Panc1 (cell line): Measurements from ENCODE around the gene HIPK2. TPM values are rescaled to one million over a fixed set of nuclear protein-coding genes. Genes with fewer than 3 reads are reported as not detected.

Experiments used
- ATAC-seq: fragments of 200-7000 bp; cut with Tn5 transposase; 2 replicates; pipeline ENCODE4 v1.9.1; 2020; ENCODE audit warnings: mild to moderate bottlenecking, moderate library complexity
- BruUV-seq: library from RNA; stranded (reverse); fragments of 400-500 nt; replicated peaks from 2 replicates; lab custom pipeline; 2021; lab: Mats Ljungman, UMichigan
- CTCF ChIA-PET: fragments of 300-600 bp; sonication (Branson Sonifier 250); formaldehyde crosslinking; loops from one replicate; lab custom pipeline; 2022; ENCODE audit warnings: antibody characterized with exemption; lab: Charles Lee
- POLR2A ChIA-PET: fragments of 300-600 bp; sonication (Branson Sonifier 250); formaldehyde crosslinking; loops from one replicate; lab custom pipeline; 2022; ENCODE audit warnings: antibody characterized with exemption; lab: Charles Lee
- DNase-seq: peaks from one replicate; pipeline ENCODE4 v3.0.0-alpha.2; 2010; ENCODE audit warnings: low read depth, low spot score
- H3K27ac ChIP-seq: 2 replicates; pipeline ENCODE4 v1.5.1; 2011; ENCODE audit warnings: mild to moderate bottlenecking, low read length, inconsistent platforms
- H3K27me3 ChIP-seq: fragments of 200-500 bp; sonication (Bioruptor generic); 2 replicates; pipeline ENCODE4 v1.6.0; 2014; ENCODE audit warnings: low read length, inconsistent platforms; ENCODE audit not compliant: control insufficient read depth, insufficient read depth
- H3K36me3 ChIP-seq: fragments of 200-500 bp; sonication (Bioruptor generic); 2 replicates; pipeline ENCODE4 v1.5.1; 2014; ENCODE audit warnings: inconsistent platforms, mild to moderate bottlenecking, low read length, moderate library complexity; ENCODE audit not compliant: control insufficient read depth, insufficient read depth
- H3K4me1 ChIP-seq: 2 replicates; pipeline ENCODE4 v1.5.1; 2011; ENCODE audit warnings: inconsistent platforms, mild to moderate bottlenecking, low read length, moderate library complexity; ENCODE audit not compliant: control insufficient read depth, insufficient read depth
- H3K4me3 ChIP-seq, 2 experiments: 2 replicates each; pipeline ENCODE4 v1.5.1; 2011 to 2012; ENCODE audit warnings: low read depth in 2 of 2, low read length in 2 of 2, mild to moderate bottlenecking in 2 of 2, inconsistent platforms in 1 of 2, moderate library complexity in 1 of 2
- H3K9me3 ChIP-seq: fragments of 200-500 bp; sonication (Bioruptor generic); 2 replicates; pipeline ENCODE4 v1.5.1; 2014; ENCODE audit warnings: low read depth, mild to moderate bottlenecking, inconsistent platforms, low read length, moderate library complexity; ENCODE audit not compliant: control insufficient read depth, insufficient read depth
- CTCF ChIP-seq: fragments of 450-650 bp; IDR thresholded peaks from 2 replicates; pipeline ENCODE4 v1.5.1; 2017; ENCODE audit warnings: mild to moderate bottlenecking
- POLR2AphosphoS5 ChIP-seq: IDR thresholded peaks from 2 replicates; pipeline ENCODE4 v1.6.1; 2012; ENCODE audit warnings: mild to moderate bottlenecking, low read depth, low read length, moderate library complexity
- SIN3A ChIP-seq: IDR thresholded peaks from 2 replicates; pipeline ENCODE4 v1.6.1; 2012; ENCODE audit warnings: low read depth, mild to moderate bottlenecking, low read length, moderate library complexity, borderline replicate concordance; ENCODE audit not compliant: insufficient read depth
- TCF7L2 ChIP-seq: IDR thresholded peaks from 2 replicates; pipeline ENCODE4 v1.6.1; 2011; ENCODE audit warnings: mild to moderate bottlenecking, low read depth, low read length, inconsistent platforms
- in situ Hi-C: cut with HindIII; loops from 2 replicates; pipeline ENCODE4 v1.10.0; 2016; ENCODE audit warnings: low sequenced_read_pairs, low pct_unique_long_range_greater_than_20kb
- intact Hi-C: fragments of 100-400 bp; cut with micrococcal nuclease; formaldehyde crosslinking; loops from one replicate; pipeline ENCODE4 v1.10.0; 2022; ENCODE audit not compliant: unreplicated experiment
- total RNA-seq: library from RNA; stranded (reverse); gene quantifications from one replicate; pipeline ENCODE4 v1.2.1, GENCODE V29; 2021; ENCODE audit not compliant: unreplicated experiment
- TF ChIP-seq, protein P1 (sequence below), 2 experiments: IDR thresholded peaks; 2 replicates each; pipeline ENCODE4 v1.6.1; 2011 to 2012; ENCODE audit warnings: low read depth in 2 of 2, control low read depth in 1 of 2, low read length in 1 of 2, mild to moderate bottlenecking in 1 of 2, moderate library complexity in 1 of 2; ENCODE audit not compliant: insufficient read depth in 1 of 2

Gene HIPK2
- total RNA-seq, 1 experiment from 2014 or later, result 34.1 TPM

GRCh38 chr7:139570119-139570518, 207.7 kb downstream of the HIPK2 start:
- no peaks in the 10 kb centered on the region for H3K36me3 ChIP-seq

DNA sequence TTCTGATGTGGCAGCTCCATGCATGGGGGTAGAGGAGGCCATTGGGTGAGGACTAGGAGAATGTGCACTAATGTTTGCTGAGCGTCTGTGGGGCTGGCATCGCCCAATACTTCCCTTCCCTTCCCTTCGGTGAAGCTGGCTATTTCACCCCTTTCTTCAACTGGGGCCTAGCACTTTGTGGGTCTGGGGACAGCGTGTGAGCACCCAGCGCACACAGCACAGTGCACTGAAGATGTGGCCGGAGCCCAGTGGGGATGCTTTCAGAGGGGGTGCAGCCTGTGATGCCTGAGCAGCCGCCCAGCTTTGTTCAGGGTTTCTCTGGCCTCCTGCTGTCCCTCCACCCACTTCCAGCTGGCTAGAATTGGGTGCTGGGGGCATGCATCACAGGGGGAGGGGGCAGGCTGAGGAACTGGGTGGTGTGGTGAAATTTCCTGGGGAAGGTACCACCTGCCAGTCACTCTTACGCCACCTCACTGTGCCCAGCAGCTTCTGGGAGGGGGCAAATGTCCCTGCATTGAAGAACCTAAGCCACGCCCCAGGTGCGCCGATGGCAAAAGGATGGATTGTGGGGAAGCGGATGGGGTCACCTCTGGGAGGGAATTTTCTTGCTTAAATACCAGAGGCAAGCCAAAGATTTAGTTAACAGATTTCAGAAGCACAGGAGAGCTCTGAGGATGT, 208.8 kb downstream of the HIPK2 start:
- Histone ChIP-seq H3K27ac (no peak overlapping the region), H3K36me3 (no peaks in the 10 kb centered on the region), H3K27me3 (no peaks in the 10 kb centered on the region), H3K4me3 (no peak overlapping the region), H3K9me3 (no peaks in the 10 kb centered on the region), H3K4me1 (no peaks in the 10 kb centered on the region)
- ATAC-seq (no peak), DNase-seq (no peak)
- intact Hi-C loops, result no loop called here
- in situ Hi-C loops, result no loop called here
- TF ChIP-seq POLR2AphosphoS5, result no peak
- no peak for TF ChIP-seq TCF7L2
- TF ChIP-seq, protein P1, sequence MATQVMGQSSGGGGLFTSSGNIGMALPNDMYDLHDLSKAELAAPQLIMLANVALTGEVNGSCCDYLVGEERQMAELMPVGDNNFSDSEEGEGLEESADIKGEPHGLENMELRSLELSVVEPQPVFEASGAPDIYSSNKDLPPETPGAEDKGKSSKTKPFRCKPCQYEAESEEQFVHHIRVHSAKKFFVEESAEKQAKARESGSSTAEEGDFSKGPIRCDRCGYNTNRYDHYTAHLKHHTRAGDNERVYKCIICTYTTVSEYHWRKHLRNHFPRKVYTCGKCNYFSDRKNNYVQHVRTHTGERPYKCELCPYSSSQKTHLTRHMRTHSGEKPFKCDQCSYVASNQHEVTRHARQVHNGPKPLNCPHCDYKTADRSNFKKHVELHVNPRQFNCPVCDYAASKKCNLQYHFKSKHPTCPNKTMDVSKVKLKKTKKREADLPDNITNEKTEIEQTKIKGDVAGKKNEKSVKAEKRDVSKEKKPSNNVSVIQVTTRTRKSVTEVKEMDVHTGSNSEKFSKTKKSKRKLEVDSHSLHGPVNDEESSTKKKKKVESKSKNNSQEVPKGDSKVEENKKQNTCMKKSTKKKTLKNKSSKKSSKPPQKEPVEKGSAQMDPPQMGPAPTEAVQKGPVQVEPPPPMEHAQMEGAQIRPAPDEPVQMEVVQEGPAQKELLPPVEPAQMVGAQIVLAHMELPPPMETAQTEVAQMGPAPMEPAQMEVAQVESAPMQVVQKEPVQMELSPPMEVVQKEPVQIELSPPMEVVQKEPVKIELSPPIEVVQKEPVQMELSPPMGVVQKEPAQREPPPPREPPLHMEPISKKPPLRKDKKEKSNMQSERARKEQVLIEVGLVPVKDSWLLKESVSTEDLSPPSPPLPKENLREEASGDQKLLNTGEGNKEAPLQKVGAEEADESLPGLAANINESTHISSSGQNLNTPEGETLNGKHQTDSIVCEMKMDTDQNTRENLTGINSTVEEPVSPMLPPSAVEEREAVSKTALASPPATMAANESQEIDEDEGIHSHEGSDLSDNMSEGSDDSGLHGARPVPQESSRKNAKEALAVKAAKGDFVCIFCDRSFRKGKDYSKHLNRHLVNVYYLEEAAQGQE (IDR thresholded peaks at IDR 0.05; ENCODE audit: insufficient read depth in 1 of 2, low read depth in 2 of 2, low read length in 1 of 2), result no peak
- TF ChIP-seq SIN3A, result no peak
- TF ChIP-seq CTCF, result no peak
- ChIA-PET POLR2A (no interaction called here), CTCF (interaction anchor here (1.0 kb wide), 1 partner anchor 69 kb away, joined by 3 read pairs; no protein-coding TSS in a partner anchor)
- no TSS peak for BruUV-seq

More at GRCh38 chr7:139570119-139570518, 207.7 kb downstream of the HIPK2 start:
- Histone ChIP-seq H3K4me1 (no peaks in the 10 kb centered on the region), H3K27me3 (no peaks in the 10 kb centered on the region), H3K9me3 (no peaks in the 10 kb centered on the region), H3K4me3 (no peak overlapping the region), H3K27ac (no peak overlapping the region)
- ChIA-PET POLR2A (no interaction called here), CTCF (interaction anchor here (0.6 kb wide), 2 partner anchors 72 to 183 kb away, joined by 4 to 9 read pairs; no protein-coding TSS in a partner anchor)
- in situ Hi-C loops, result no loop called here
- no peak for TF ChIP-seq POLR2AphosphoS5
- no peak for ATAC-seq
- BruUV-seq, result no TSS peak
- intact Hi-C loops, result no loop called here
- no peak for DNase-seq

GRCh38 chr7:139568346-139568675, 209.5 kb downstream of the HIPK2 start:
- in situ Hi-C loops (no loop called here), intact Hi-C loops (no loop called here)
- CTCF ChIA-PET, result interaction anchor here (1.0 kb wide), 1 partner anchor 68 kb away, joined by 3 read pairs; no protein-coding TSS in a partner anchor
- BruUV-seq, result no TSS peak
- H3K27ac ChIP-seq, result no peak overlapping the region
- no peaks in the 10 kb centered on the region for H3K4me1 ChIP-seq
- H3K27me3 ChIP-seq, result no peaks in the 10 kb centered on the region
- ATAC-seq (no peak), DNase-seq (no peak)
- POLR2A ChIA-PET, result no interaction called here
- H3K36me3 ChIP-seq, result no peaks in the 10 kb centered on the region
- H3K9me3 ChIP-seq, result no peaks in the 10 kb centered on the region
- no peak for TF ChIP-seq SIN3A
- TF ChIP-seq POLR2AphosphoS5, result no peak
- no peak for TF ChIP-seq CTCF
- TF ChIP-seq, protein P1 (IDR thresholded peaks at IDR 0.05; ENCODE audit: insufficient read depth in 1 of 2, low read depth in 2 of 2, low read length in 1 of 2), result no peak
- no peak for TF ChIP-seq TCF7L2
- H3K4me3 ChIP-seq, result no peak overlapping the region
